CD14-positive monocyte (primary cell): Measurements from ENCODE around the gene IFNG-AS1. TPM values are rescaled to one million over a fixed set of nuclear protein-coding genes. Genes with fewer than 3 reads are reported as not detected.

Experiments
- DNase-seq, 3 donors: peaks; one replicate each; pipeline ENCODE4 v3.0.0-alpha.2; 2011 to 2022
- H2AFZ ChIP-seq: 2 replicates; pipeline ENCODE4 v1.6.0; 2012; ENCODE audit warnings: mild to moderate bottlenecking, low read depth, low read length, inconsistent platforms; ENCODE audit not compliant: insufficient read depth, poor library complexity, severe bottlenecking
- H3K27ac ChIP-seq, 2 donors: 1 replicate in 1 of 2; 2 replicates in 1 of 2; pipeline ENCODE4 v1.5.1; 2012 to 2013; ENCODE audit warnings: low read length in 2 of 2, control low read depth in 1 of 2, inconsistent platforms in 1 of 2, low read depth in 1 of 2, mild to moderate bottlenecking in 1 of 2
- H3K27me3 ChIP-seq, 2 donors: one replicate each; pipeline versions ENCODE4 v1.6.0 to v1.6.1; 2011 to 2013; ENCODE audit warnings: low read length in 2 of 2; ENCODE audit not compliant: control insufficient read depth in 2 of 2, insufficient read depth in 2 of 2
- H3K36me3 ChIP-seq, 2 donors: replicated peaks in 1 of 2; 1 replicate in 1 of 2; 2 replicates in 1 of 2; pipeline versions ENCODE4 v1.5.1 to v1.6.1; 2012 to 2013; ENCODE audit warnings: low read length in 2 of 2, control low read depth in 1 of 2, inconsistent platforms in 1 of 2, mild to moderate bottlenecking in 1 of 2; ENCODE audit not compliant: insufficient read depth in 2 of 2, control insufficient read depth in 1 of 2
- H3K4me1 ChIP-seq, 2 donors: 1 replicate in 1 of 2; 2 replicates in 1 of 2; pipeline versions ENCODE4 v1.5.1 to v1.6.1; 2012 to 2013; ENCODE audit warnings: low read length in 2 of 2, control low read depth in 1 of 2, inconsistent platforms in 1 of 2, mild to moderate bottlenecking in 1 of 2, moderate library complexity in 1 of 2; ENCODE audit not compliant: insufficient read depth in 2 of 2, control insufficient read depth in 1 of 2
- H3K4me2 ChIP-seq: replicated peaks from 2 replicates; pipeline ENCODE3; 2012; ENCODE audit warnings: low read length, moderate library complexity, mild to moderate bottlenecking; ENCODE audit not compliant: poor library complexity, severe bottlenecking; ENCODE audit errors: extremely low read depth
- H3K4me3 ChIP-seq, 3 experiments: fragments of 200-600 bp in 1 of 3; sonication (generic) in 1 of 3; replicated peaks in 1 of 3; 1 replicate in 2 of 3; 2 replicates in 1 of 3; pipeline ENCODE4 v1.5.1; 2011 to 2013; ENCODE audit warnings: low read length in 3 of 3, mild to moderate bottlenecking in 3 of 3, control low read depth in 2 of 3, low read depth in 2 of 3, inconsistent platforms in 1 of 3, moderate library complexity in 1 of 3
- H3K79me2 ChIP-seq: 2 replicates; pipeline ENCODE4 v1.6.0; 2012; ENCODE audit warnings: mild to moderate bottlenecking, control low read depth, inconsistent platforms, low read length, moderate library complexity; ENCODE audit not compliant: insufficient read depth
- H3K9ac ChIP-seq: 2 replicates; pipeline ENCODE4 v1.6.0; 2017; ENCODE audit warnings: low read length, mild to moderate bottlenecking; ENCODE audit not compliant: insufficient read depth, poor library complexity, severe bottlenecking
- H3K9me3 ChIP-seq, 2 donors: replicated peaks in 1 of 2; 1 replicate in 1 of 2; 2 replicates in 1 of 2; pipeline versions ENCODE4 v1.5.1 to v1.6.1; 2012 to 2013; ENCODE audit warnings: low read length in 2 of 2, control low read depth in 1 of 2; ENCODE audit not compliant: control insufficient read depth in 1 of 2, insufficient read depth in 1 of 2
- H4K20me1 ChIP-seq: 2 replicates; pipeline ENCODE4 v1.6.0; 2012; ENCODE audit warnings: mild to moderate bottlenecking, low read length, control low read depth, moderate library complexity; ENCODE audit not compliant: insufficient read depth
- H3K27ac Mint-ChIP-seq, 7 donors: one replicate each; pipeline ENCODE4 v1.8.0; 2020; ENCODE audit warnings: mild to moderate bottlenecking in 7 of 7, mixed read lengths in 7 of 7, moderate library complexity in 6 of 7, inconsistent platforms in 2 of 7
- H3K27me3 Mint-ChIP-seq, 3 donors: one replicate each; pipeline ENCODE4 v1.8.0; 2021 to 2022; ENCODE audit warnings: low read depth in 3 of 3, mild to moderate bottlenecking in 3 of 3, mixed read lengths in 3 of 3, moderate library complexity in 3 of 3, inconsistent platforms in 1 of 3
- H3K36me3 Mint-ChIP-seq, 2 donors: one replicate each; pipeline ENCODE4 v1.8.0; 2020; ENCODE audit warnings: mixed read lengths in 2 of 2, inconsistent platforms in 1 of 2, mild to moderate bottlenecking in 1 of 2
- H3K4me1 Mint-ChIP-seq: one replicate; pipeline ENCODE4 v1.8.0; 2020; ENCODE audit warnings: mild to moderate bottlenecking, mixed read lengths
- H3K4me3 Mint-ChIP-seq, 2 donors: one replicate each; pipeline ENCODE4 v1.8.0; 2020; ENCODE audit warnings: mild to moderate bottlenecking in 2 of 2, mixed read lengths in 2 of 2, moderate library complexity in 1 of 2
- H3K9me3 Mint-ChIP-seq, 7 donors: one replicate each; pipeline ENCODE4 v1.8.0; 2020 to 2022; ENCODE audit warnings: mixed read lengths in 7 of 7, mild to moderate bottlenecking in 6 of 7, moderate library complexity in 6 of 7, inconsistent platforms in 2 of 7
- CTCF ChIP-seq: fragments of 200-600 bp; IDR thresholded peaks from one replicate; pipeline ENCODE4 v1.8.0; 2022; ENCODE audit warnings: antibody characterized with exemption, mild to moderate bottlenecking
- WGBS: methylation state at CpG from one replicate; pipeline ENCODE4 v1.1.5; 2013; ENCODE audit warnings: missing lambda C conversion rate; ENCODE audit not compliant: insufficient coverage; 5-methylcytosine and 5-hydroxymethylcytosine counted together
- intact Hi-C, 2 donors: fragments of 100-400 bp; cut with micrococcal nuclease; formaldehyde crosslinking; loops; one replicate each; pipeline versions ENCODE4 v1.15.0 to v1.15.1; 2023
- polyA plus RNA-seq, 3 donors: library from polyadenylated mRNA; depleted of rRNA in 1 of 3; unstranded in 2 of 3; stranded (reverse) in 1 of 3; fragments of 300-500 nt in 2 of 3; fragments of >200 nt in 1 of 3; fragmentation: Illumina TruSeq in 2 of 3; gene quantifications; 1 replicate in 2 of 3; 2 replicates in 1 of 3; pipeline ENCODE4 v1.2.3, GENCODE V29; 2012 to 2021

The IFNG-AS1 gene
- polyA plus RNA-seq, 3 donors: not detected

GRCh38 chr12:67952787-67953186, 36.5 kb upstream of the IFNG-AS1 start:
- Mint-ChIP-seq H3K27me3 (peaks cover 3 to 6% (median 5%) of the 10 kb centered on the region in 3 donors), H3K4me3 (no peak overlapping the region), H3K36me3 (no peaks in the 10 kb centered on the region), H3K4me1 (no peaks in the 10 kb centered on the region), H3K9me3 (peaks cover 0 to 3% (median 0%) of the 10 kb centered on the region in 7 donors), H3K27ac (peak overlapping the region in 1 of 7 donors; percentile 5)
- no peak overlapping the region for H3K27ac ChIP-seq
- DNase-seq: no peak
- no peak overlapping the region for H3K4me3 ChIP-seq
- H4K20me1 ChIP-seq: no peaks in the 10 kb centered on the region
- no peaks in the 10 kb centered on the region for H3K36me3 ChIP-seq
- no peaks in the 10 kb centered on the region for H3K27me3 ChIP-seq
- intact Hi-C loops: no loop called here
- no peaks in the 10 kb centered on the region for H3K4me1 ChIP-seq
- H3K9me3 ChIP-seq: no peaks in the 10 kb centered on the region
- no peaks in the 10 kb centered on the region for H3K79me2 ChIP-seq
- TF ChIP-seq CTCF: no peak
- H3K9ac ChIP-seq: no peak overlapping the region
- 90% methylated on average over 2 of the region's 2 CpGs for WGBS
- no peak overlapping the region for H3K4me2 ChIP-seq
- no peak overlapping the region for H2AFZ ChIP-seq

- no peaks in the 10 kb centered on the region for H3K27me3 ChIP-seq
- H3K9ac ChIP-seq: no peak overlapping the region
- H3K4me3 ChIP-seq: no peak overlapping the region
- H3K79me2 ChIP-seq: no peaks in the 10 kb centered on the region
- Mint-ChIP-seq H3K9me3 (peaks cover 0 to 3% (median 0%) of the 10 kb centered on the region in 7 donors), H3K27ac (no peak overlapping the region), H3K27me3 (peaks cover 0 to 2% (median 1%) of the 10 kb centered on the region in 3 donors), H3K4me3 (no peak overlapping the region), H3K36me3 (no peaks in the 10 kb centered on the region), H3K4me1 (no peaks in the 10 kb centered on the region)
- no peaks in the 10 kb centered on the region for H3K36me3 ChIP-seq
- H3K9me3 ChIP-seq: no peaks in the 10 kb centered on the region
- H3K4me1 ChIP-seq: no peaks in the 10 kb centered on the region
- no peak for DNase-seq
- H3K4me2 ChIP-seq: no peak overlapping the region
- TF ChIP-seq CTCF: no peak
- no peaks in the 10 kb centered on the region for H4K20me1 ChIP-seq
- H2AFZ ChIP-seq: no peak overlapping the region
- H3K27ac ChIP-seq: no peak overlapping the region
- intact Hi-C loops: no loop called here
- WGBS: 84% methylated on average over 2 of the region's 4 CpGs
These were observed 31.9 kb upstream of the IFNG-AS1 start for GRCh38 chr12:67957383-67957782.
